ENCODE results near the gene ZSCAN20.

DNA sequence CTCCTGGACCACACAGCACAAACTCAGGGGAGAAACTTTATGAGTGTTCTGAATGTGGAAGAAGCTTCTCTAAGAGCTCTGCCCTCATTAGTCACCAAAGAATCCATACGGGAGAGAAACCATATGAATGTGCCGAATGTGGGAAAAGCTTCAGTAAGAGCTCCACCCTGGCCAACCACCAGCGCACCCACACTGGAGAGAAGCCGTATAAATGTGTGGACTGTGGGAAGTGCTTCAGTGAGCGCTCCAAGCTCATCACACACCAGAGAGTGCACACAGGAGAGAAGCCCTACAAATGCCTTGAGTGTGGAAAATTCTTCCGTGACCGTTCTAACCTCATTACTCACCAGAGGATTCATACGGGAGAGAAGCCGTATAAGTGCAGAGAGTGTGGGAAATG lies 22.5 kb downstream of the ZSCAN20 start:
- TF ChIP-seq, protein P1, sequence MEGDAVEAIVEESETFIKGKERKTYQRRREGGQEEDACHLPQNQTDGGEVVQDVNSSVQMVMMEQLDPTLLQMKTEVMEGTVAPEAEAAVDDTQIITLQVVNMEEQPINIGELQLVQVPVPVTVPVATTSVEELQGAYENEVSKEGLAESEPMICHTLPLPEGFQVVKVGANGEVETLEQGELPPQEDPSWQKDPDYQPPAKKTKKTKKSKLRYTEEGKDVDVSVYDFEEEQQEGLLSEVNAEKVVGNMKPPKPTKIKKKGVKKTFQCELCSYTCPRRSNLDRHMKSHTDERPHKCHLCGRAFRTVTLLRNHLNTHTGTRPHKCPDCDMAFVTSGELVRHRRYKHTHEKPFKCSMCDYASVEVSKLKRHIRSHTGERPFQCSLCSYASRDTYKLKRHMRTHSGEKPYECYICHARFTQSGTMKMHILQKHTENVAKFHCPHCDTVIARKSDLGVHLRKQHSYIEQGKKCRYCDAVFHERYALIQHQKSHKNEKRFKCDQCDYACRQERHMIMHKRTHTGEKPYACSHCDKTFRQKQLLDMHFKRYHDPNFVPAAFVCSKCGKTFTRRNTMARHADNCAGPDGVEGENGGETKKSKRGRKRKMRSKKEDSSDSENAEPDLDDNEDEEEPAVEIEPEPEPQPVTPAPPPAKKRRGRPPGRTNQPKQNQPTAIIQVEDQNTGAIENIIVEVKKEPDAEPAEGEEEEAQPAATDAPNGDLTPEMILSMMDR (IDR thresholded peaks at IDR 0.05; ENCODE audit: insufficient read depth, low read length, poor library complexity, severe bottlenecking), result no peak
- no peak for TF ChIP-seq EZH2phosphoT487 (conservative IDR thresholded peaks at IDR 0.05; ENCODE audit: low read length)

Measured in SU-DHL-6 (cell line).